OCI-LY7 (cell line): ENCODE results near the gene RNF223.

ENCODE experiments used
- CTCF ChIP-seq: fragments of 200-600 bp; sonication (generic); conservative IDR thresholded peaks from 2 replicates; pipeline ENCODE4 v1.5.1; 2014; ENCODE audit warnings: mild to moderate bottlenecking, antibody characterized with exemption, low read length, moderate library complexity, mixed read lengths
- EZH2phosphoT487 ChIP-seq: fragments of 200-600 bp; sonication (generic); IDR thresholded peaks from 2 replicates; pipeline ENCODE4 v1.6.1; 2018; ENCODE audit warnings: low read depth, borderline replicate concordance, mild to moderate bottlenecking, mixed run types, antibody characterized with exemption, low read length, moderate library complexity, mixed read lengths

- TF ChIP-seq CTCF (peak; percentile 73), EZH2phosphoT487 (no peak)
Measured at GRCh38 chr1:1058921-1059493, 15.1 kb downstream of the RNF223 start.
